ENCODE data around the gene CTNND2.
"Not testable (repeated sequence)": the region's sequence is repeated elsewhere in the genome, so short reads cannot be mapped to it uniquely, and the experiment has no call there.

The CTNND2 gene

DNA sequence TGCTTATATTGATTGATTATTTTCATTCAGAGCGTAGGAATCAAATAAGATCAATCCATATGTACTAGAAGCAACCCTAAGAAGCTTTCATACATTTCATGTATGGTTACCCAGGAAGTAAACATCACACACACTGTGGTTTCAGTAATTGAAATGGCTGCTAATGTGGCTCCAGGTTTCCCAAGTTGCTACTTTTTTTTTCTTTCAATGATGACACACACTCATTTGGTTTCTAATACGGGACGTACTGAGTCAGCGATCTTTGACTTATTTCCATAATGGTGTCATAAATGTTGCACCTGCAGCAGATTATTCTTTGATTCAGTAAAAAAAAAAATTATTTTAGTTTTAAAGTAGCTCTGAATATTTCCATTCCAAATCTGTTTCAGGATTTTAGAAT, 248.6 kb downstream of the CTNND2 start:
- no peak for DNase-seq

DNA sequence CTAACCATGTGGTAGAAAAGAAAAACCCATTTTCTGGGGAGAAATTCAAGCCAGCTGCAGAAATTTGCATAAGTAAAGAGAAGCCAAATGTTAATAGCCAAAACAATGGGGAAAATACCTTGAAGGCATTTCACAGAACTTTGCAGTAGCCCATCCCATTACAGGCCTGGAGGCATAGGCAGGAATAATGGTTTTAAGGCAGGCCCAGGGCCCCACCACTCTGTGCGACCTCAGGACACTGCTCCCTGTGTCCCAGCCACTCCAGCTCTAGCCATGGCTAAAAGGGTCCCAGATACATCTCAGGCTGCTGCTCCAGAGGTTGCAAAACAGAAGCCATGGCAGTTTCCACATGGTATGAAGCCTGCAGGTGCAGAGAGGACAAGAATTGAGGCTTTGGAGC, 253.3 kb downstream of the CTNND2 start:
- DNase-seq: no peak

DNA sequence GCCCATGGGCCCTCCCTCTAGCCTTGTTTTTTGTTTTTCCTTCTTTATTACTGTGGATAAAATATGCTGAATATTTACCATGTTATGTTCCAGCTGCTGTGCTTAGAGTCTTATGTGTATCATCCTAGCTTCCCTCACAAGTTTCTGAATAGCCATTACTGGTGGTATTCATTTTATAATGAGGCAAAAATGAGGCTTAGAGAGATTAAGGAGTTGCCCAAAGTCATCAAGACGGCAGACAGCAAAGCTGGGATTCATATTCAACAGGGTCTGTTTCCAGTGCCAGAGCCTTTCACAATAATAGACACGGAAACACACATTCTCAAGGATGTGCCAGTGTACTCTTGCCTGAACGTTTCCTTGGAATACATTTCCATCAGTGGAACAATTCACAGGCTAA, 258.1 kb downstream of the CTNND2 start:
- no peak for DNase-seq

DNA sequence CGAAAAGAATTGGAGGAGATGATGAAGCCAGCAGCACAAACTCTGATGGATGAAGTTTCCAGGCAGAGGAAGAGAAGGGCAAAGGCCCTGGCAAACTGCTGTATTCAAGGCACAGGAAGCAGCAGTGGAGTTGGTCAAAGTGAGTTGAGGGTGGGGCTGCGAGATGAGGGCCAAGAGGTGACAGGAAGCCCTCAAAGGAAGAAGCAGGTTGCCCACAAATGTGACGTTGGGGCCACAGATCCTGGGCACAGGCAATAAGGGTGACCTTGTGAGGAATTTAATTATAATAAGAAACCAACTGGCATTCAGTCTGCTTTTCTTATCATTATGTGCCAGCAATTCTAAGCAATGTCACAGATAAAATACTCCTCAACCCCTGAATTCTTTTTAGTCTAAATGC, 261.8 kb downstream of the CTNND2 start:
- DNase-seq: no peak

DNA sequence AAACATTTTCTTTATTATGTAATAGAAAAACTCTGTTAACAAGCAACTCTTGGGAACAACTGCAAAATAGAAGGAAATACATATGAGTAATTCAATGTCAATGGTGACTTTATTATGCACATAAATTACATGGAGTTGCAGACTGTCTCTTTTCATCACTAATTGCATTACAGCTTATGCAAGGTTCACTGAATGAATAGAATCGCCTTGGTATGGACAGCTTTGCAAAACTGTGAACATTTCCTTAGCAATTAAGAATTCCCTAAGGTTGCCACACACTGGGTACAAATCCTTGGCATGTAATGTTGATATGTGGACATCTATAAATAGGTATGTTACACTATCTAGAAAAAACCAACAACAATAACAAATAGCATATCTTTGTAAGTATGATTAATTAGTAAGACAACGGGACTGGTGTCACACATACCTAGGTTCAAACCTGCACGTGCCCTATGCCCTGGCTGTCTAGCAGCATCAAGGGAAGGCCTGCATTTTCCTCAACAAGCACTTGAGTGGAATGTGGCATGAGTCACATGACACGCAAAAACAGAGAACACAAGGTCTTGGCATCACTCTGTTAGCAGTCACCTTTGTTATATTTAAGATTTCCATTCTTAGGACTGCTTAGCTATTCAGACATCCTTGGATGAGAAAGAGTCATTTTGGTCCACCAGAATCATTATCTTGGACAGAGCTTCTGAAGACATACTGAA, 263.9 kb downstream of the CTNND2 start:
- no peak for DNase-seq

DNA sequence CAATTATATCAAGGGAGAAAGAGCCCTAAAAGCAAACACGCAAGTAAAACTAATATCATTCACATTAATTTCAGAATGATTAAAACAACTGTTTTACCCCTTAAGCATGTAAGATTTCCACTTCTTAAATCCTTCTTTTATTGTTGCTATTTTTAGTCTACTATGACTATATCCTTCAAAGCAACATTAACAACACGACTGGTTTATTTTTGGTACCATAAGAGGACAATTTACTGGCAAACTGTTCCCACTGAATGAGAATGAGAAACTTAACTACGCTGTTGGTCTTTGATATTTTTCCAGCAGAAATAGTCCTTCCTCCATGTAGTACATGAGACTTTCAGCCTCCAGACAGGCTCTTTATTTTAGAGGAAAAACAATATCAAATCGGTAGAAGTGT, 281.5 kb downstream of the CTNND2 start:
- no peak for DNase-seq

DNA sequence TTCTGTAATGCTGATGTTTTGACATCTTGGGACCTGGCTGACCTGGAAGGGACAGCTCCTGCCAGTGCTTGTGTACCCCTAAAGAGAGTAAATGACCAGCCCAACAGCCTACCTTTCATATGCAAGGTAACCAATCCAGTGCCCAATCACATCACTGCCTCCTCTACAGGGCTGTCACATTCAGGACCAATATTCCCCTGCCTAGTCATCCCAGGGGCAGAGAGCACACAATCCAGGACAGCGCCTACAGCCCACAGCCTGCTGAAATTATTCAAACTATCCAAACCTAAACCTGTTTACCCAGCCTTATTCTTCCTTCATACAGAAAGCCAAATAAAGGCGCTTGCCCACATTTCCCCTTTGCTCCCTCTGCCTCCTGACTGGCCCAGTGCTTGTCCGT, 284.1 kb downstream of the CTNND2 start:
- DNase-seq: no peak

DNA sequence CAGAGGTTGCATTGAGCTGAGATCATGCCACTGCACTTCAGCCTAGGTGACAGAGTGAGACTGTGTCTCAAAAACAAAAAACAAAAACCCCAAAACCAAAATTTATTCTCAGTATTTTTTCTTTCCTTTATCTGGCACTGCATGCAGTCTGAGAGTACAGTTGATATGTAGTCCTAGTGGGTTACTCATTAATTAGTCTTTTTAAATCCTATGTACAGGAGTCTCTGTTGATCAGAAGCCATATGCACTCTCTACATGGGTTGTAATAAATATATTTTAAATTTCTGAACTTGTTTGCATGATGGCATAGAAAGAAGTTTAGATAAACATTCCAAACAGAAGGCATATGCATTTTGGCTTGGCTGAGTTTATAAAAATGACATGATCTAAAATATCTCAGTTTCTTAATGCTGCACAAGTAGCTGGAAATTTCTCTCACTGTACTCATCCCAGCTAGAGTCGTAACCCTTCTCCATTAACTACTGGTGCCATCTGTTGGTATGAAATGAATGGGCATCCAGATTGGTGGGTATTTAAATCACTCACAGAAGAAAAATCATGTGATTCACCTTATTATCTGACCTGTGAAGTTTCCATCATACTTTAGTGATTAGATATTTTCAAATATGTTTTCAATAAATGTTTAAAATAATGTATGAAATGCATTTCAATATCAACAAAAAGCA, 284.8 kb downstream of the CTNND2 start:
- peak; percentile 31 for DNase-seq

DNA sequence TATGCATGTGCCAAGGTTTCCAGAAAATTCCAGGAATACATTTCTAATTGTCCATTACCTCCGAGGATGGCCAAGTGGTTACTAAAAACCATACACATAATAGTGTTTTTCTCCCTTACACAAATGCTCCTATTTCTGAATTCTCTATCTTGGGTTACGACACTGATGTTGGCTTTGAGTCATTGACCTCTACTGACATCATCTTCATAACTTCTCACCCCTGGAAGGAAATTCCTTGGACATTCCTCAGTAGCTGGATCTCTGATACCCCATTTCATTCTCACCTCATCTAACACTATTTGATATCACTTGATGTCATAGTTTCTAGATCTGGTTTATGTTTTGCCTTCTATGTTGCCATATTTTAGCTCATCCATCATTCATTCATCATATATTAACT, 287.2 kb downstream of the CTNND2 start:
- no peak for DNase-seq

DNA sequence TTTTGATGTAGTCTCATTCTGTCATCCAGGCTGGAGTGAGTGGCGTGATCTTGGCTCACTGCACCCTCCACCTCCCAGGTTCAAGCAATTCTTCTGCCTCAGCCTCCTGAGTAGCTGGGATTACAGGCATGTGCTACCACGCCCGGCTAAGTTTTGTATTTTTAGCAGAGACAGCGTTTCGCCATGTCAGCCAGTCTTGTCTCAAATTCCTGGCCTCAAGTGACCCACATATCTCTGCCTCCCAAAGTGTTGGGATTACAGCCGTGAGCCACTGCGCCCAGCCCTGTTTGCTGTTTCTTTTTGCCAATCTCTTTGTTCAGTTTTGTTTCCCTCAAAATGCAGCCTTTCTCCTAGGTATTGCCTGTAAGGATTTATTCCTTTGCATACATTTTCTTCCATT, 287.6 kb downstream of the CTNND2 start:
- DNase-seq: not testable (repeated sequence)

DNA sequence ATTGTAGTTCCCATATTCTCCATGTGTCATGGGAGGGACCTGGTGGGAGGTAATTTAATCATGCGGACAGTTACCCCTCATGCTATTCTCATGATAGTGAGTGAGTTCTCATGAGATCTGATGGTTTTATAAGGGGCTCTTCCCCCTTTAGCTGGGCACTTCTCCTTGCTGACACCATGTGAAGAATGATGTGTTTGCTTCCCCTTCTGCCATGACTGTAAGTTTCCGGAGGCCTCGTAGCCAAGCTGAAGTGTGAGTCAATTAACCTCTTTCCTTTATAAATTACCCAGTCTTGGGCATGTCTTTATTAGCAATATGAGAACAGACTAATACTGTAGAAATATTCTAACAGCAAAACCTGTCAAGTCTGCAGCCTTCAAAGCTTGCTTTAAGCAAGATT, 293.2 kb downstream of the CTNND2 start:
- DNase-seq: no peak

DNA sequence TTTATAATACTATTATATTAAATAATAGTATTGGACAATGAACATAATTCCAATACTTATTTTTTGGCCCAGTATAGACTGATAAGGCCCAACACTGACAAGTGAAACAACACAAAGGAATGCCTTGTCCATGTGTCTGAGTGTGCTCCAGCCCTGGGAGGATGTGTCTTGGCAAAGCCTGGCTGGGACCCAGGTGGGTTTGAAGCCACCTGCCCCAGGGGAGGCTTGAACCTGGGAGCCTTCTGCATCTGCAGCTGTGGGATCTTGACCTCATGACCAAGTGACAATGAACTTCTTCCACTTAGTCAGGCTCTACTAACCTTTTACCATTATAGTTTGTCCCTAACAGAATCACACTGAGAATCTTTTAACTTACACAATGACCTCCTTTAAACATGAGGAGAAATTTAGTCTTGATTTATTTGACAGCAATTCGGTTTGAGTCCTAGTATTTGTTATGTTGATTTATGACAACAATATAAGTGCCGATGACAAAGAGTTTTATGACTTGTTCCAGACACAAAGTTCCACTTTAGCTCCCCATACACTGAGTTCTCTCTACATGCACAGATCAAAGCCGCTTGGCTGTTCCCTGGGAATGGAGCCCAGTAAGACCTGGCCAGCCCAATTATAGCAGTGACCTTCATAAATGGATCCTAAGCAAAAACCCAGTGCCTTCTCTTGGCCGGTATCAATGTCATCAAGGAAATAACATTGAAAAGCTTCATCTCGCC, 294.5 kb downstream of the CTNND2 start:
- DNase-seq: no peak

DNA sequence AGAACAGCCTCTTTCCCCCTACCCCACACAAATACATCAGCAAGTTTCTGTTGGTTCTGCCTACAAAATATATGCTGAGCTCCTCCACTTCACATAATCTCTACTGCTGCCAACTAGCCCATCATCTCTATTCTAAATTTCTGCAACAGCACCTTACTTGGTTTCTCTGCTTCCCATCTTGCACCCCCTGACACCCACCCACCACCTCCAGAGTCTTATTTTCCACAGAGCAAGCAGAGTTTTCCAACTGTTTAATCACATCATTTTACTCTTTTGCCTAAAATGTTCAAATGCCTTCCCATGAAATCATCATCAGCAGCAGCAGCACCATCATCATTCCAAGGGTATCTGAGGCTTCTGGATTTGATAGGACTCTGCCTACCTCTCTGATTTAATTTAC, 295.7 kb downstream of the CTNND2 start:
- no peak for DNase-seq

DNA sequence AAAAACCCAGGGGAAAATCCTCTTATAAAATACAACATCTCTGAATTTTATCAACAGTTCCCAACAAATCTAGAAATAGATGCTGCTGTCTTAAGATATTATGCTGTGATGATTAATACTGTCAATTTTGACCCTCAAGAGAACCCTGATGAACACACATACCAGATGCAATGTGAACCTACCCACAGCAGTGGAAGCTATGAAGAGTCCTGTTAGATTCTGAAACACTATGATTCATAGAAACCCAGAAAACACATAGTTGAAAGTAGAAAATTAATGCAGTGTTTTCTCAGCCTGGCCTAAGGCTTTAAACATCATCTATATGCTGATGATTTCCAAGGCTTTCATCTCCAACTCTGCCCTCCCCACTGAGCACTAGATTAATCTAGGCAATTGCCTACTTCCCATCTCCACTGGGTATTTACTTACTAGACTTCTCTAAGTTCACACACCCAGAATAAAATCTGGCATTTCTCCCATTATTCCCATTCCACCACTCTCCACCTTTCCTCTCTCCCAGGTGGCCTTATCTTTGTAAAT, 296.2 kb downstream of the CTNND2 start:
- no peak for DNase-seq

DNA sequence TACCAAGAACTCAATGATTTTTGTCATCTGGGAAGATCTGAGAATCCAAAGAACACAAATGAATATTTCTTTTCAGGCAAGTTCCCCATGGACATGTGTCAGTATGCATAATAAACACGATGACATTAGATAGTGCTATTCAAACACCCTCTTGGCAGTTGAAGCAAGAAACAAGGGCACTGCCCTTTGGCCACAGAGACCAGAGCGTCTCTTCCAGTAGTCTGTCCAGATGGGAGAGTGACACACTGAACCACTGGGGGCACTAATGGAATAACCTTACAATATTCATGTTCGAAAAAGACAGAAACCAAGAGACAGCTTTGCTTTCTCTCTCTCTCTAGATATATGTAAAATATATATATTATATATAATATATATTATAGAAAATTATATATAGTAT, 301.9 kb downstream of the CTNND2 start:
- DNase-seq: no peak

DNA sequence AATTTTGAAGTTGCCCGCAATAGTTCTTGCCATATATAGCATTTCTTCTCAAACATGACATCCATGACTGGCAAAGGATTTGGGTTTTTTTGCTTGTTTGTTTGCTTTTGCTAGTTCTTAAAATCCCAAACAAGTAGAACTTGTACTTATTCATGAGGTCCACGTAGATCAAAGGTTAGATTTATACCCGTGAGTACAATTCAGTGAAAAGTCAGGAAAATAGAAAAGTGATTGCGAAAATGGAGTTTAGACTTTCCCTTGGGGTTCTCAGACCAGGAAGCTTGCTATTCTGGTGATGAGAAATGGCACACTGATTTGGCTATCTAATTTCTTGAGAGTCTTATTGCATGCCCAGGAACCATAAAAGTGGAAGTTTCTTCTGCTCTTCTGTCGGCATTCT, 304.7 kb downstream of the CTNND2 start:
- DNase-seq: no peak

DNA sequence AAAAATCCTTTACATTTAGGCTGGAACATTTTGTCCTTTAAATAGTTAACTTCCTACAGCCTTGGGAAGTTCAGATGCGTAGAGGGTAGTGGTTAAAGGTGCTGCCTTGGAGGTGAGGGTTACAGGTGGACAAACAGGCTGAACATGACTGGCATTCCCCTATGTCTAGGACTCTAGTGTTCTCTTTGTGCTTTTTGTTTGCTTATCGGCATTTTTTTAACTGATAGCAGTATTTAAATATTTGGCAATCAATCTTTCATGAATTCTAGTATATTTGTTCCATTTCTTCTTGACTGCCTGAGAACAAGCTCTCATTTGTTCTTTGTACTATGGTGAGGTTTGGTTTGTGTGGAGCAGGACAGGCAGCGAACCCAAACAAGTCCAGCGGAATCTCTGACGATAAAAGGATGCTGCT, 307.6 kb downstream of the CTNND2 start:
- DNase-seq: no peak

DNA sequence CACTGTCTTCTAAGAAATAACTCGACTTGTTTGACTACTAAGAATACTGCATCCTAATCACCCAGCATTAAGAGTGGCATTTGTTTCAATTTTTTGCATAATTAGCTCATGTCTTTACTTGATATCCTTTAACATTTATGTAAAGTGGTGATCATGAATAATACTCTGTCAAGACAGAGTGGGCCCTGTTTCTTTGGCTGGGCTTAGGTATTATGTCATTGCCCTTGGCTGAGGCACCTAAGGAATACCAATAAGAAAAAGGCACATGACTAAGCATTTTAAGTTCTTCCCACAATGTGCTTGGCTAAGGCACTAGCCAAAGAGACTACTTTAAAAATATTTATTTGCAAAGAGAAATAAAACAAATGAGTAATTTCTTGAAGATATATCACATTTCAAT, 308.1 kb downstream of the CTNND2 start:
- no peak for DNase-seq

DNA sequence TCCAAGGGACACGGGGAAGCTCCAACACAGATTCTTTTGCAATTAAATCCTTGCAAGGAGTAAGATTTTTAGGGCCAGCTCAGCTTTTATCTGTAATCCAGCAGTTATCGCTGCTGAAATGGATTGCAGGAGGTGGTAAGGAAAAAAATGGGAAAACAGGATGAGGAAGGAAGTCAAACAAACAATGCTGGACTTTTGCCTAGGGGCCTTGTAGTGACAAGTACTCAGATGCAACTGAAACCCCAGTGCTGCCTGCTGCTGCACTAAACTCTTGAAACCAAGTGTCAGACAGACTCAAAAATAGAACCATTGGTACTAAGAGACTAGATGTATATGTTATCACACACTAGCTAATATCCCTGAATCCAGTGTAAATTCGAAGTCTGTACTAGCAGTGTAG, 309.2 kb downstream of the CTNND2 start:
- DNase-seq: no peak

DNA sequence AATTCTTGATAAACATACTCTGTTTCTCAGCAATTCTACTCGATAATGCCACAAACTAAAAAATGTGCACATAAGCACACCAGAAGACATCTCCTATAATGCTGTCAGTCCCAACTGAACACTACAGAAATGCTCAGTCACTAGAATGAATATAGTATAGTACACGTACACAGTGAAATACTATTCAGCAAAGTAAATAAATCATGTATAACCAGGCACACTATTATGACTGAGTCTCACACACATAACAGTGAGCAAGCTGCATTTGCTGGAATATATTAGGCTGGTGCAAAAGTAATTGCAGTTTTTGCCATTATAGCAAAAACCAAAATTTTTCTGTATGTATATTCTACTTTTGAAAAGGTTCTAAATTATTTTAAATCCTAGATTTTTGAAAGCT, 310.2 kb downstream of the CTNND2 start:
- DNase-seq: no peak

DNA sequence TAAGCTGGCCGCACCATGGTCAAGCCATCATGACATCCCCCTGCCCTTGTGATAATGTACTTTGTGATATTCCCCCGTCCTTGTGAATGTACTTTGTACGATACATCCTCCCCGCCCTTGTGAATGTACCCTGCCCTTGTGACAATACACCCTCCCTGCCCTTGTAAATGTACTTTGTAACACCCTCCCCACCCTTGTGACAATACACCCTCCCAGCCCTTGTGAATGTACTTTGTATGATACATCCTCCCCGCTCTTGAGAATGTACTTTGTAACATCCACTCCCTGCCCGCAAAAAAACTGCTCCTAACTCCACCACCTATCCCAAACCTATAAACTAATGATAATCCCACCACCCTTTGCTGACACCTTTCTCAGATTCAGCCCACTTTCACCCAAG, 313.8 kb downstream of the CTNND2 start:
- DNase-seq: no peak

DNA sequence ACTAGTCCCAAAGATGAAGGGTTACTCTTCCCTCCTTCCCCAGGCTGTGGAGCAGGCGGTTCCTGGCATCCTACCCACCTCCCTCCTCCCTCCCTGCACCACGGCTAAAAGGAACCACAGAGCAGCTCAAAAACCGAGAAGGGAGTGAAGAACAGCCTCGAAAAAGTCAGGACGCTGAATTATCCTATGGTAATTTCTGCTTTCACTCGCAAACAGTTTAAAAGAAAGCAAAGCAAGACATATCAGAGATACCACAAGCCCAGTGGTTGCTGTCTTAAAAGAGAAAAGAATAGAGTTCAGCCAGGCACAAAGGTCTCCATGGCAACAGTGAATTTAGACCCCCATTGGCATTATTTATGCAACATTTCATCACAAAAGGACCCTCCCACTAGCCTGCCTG, 315.4 kb downstream of the CTNND2 start:
- no peak for DNase-seq

DNA sequence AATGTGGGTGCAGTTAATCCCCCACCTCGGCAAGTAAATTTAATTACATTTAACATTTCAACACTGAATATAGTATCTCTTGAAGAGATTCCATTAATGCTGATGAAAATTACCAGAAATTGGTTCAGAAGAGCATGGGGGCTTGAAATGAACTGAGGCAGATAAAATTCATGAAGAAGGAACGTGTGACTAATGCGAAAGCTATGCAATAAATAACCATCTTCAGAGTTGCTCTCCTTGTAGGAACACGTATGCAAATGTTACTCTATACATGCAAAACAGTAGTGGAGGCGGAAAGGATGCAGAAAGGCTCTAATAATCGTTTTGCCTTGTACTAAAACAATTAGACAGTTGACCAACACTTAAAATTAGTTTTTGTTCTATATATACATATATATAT, 320.2 kb downstream of the CTNND2 start:
- DNase-seq: no peak

DNA sequence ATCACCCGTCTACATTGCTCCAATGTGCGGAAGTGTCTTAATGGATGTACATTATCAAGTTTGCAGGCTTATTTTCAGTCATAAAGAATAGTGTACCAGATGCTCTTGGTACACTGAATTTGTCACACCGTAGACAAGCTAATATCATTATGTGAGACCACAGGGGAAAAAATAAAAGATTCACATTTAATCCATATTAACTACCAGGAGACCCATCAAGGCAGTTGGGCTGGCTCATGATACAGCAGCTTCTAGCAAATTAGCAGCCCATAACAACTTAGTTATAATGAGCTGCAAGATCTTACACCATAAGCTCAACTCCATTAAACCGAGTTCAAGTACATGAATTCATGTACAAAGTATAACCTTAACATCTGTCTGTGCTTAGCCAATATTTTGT, 324.9 kb downstream of the CTNND2 start:
- DNase-seq: no peak

Measured in kidney glomerular epithelial cell (primary cell).